Measurements from ENCODE around the gene CLRN1. TPM values are rescaled to one million over a fixed set of nuclear protein-coding genes. Genes with fewer than 3 reads are reported as not detected.

CLRN1 gene
- polyA plus RNA-seq, 1 donor from 2014 or later, result 0.27 TPM

GRCh38 chr3:150901793-150902192 is 70.7 kb downstream of the CLRN1 start:
- TF ChIP-seq SMC3 (conservative IDR thresholded peaks at IDR 0.05; ENCODE audit: poor library complexity) (no peak), POLR2AphosphoS5 (IDR thresholded peaks at IDR 0.05) (no peak), RAD21 (conservative IDR thresholded peaks at IDR 0.05) (no peak), EZH2 (IDR thresholded peaks at IDR 0.05; ENCODE audit: borderline replicate concordance, insufficient read depth, low read length, poor library complexity, severe bottlenecking) (no peak)
- no peaks in the 10 kb centered on the region for H3K36me3 ChIP-seq (ENCODE audit: insufficient read depth, low read length)
- no peak overlapping the region for H3K27ac ChIP-seq (ENCODE audit: low read length)
- no peaks in the 10 kb centered on the region for H3F3A ChIP-seq (ENCODE audit: insufficient read depth, low read length, poor library complexity, severe bottlenecking)
- H3K9me3 ChIP-seq (ENCODE audit: low read length), result no peaks in the 10 kb centered on the region
- H4K20me1 ChIP-seq (ENCODE audit: insufficient read depth), result no peaks in the 10 kb centered on the region
- no peak overlapping the region for H3K4me2 ChIP-seq (ENCODE audit: low read length)
- no peaks in the 10 kb centered on the region for H3K9me2 ChIP-seq (ENCODE audit: insufficient read depth, low read length)
- H3K27me3 ChIP-seq (ENCODE audit: insufficient read depth, low read depth, low read length), result no peaks in the 10 kb centered on the region
- H3K9ac ChIP-seq (ENCODE audit: low read length), result no peak overlapping the region
- no peak overlapping the region for H3K4me3 ChIP-seq (ENCODE audit: low read length)
- no peak overlapping the region for H2AFZ ChIP-seq (ENCODE audit: low read depth, low read length)
- no peaks in the 10 kb centered on the region for H3K79me2 ChIP-seq (replicated peaks; ENCODE audit: insufficient read depth, low read length)

GRCh38 chr3:150899141-150899540 is 73.4 kb downstream of the CLRN1 start:
- H2AFZ ChIP-seq (ENCODE audit: low read depth, low read length), result no peak overlapping the region
- H4K20me1 ChIP-seq (ENCODE audit: insufficient read depth), result no peaks in the 10 kb centered on the region
- no peaks in the 10 kb centered on the region for H3K36me3 ChIP-seq (ENCODE audit: insufficient read depth, low read length)
- H3K4me2 ChIP-seq (ENCODE audit: low read length), result no peak overlapping the region
- no peaks in the 10 kb centered on the region for H3K79me2 ChIP-seq (replicated peaks; ENCODE audit: insufficient read depth, low read length)
- TF ChIP-seq RAD21 (conservative IDR thresholded peaks at IDR 0.05), result no peak
- no peak for TF ChIP-seq CTCF (IDR thresholded peaks at IDR 0.05; ENCODE audit: poor library complexity, severe bottlenecking)
- TF ChIP-seq TAF1 (IDR thresholded peaks at IDR 0.05; ENCODE audit: low read depth), result no peak
- TF ChIP-seq MXI1 (conservative IDR thresholded peaks at IDR 0.05; ENCODE audit: poor library complexity, severe bottlenecking), result no peak
- no peak for TF ChIP-seq REST (IDR thresholded peaks at IDR 0.05; ENCODE audit: borderline replicate concordance)
- no peak for TF ChIP-seq EP300 (conservative IDR thresholded peaks at IDR 0.05; ENCODE audit: poor library complexity, severe bottlenecking)
- no peak for TF ChIP-seq POLR2AphosphoS5 (IDR thresholded peaks at IDR 0.05)
- TF ChIP-seq SMC3 (conservative IDR thresholded peaks at IDR 0.05; ENCODE audit: poor library complexity), result no peak
- no peak for TF ChIP-seq EZH2 (IDR thresholded peaks at IDR 0.05; ENCODE audit: borderline replicate concordance, insufficient read depth, low read length, poor library complexity, severe bottlenecking)
- no peaks in the 10 kb centered on the region for H3F3A ChIP-seq (ENCODE audit: insufficient read depth, low read length, poor library complexity, severe bottlenecking)
- no peak overlapping the region for H3K9ac ChIP-seq (ENCODE audit: low read length)
- no peak overlapping the region for H3K27ac ChIP-seq (ENCODE audit: low read length)
- H3K4me3 ChIP-seq (ENCODE audit: low read length), result no peak overlapping the region
- H3K9me2 ChIP-seq (ENCODE audit: insufficient read depth, low read length), result no peaks in the 10 kb centered on the region
- no peaks in the 10 kb centered on the region for H3K9me3 ChIP-seq (ENCODE audit: low read length)
- no peaks in the 10 kb centered on the region for H3K27me3 ChIP-seq (ENCODE audit: insufficient read depth, low read depth, low read length)

All from neural cell (in vitro differentiated cells).